Tibial nerve (tissue), 4 donors: ENCODE measurements around the gene ASB3. TPM values are rescaled to one million over a fixed set of nuclear protein-coding genes. Genes with fewer than 3 reads are reported as not detected.
"Not testable (repeated sequence)": the region's sequence is repeated elsewhere in the genome, so short reads cannot be mapped to it uniquely, and the experiment has no call there.

ENCODE experiments used
- DNase-seq, 2 donors: peaks; one replicate each; pipeline ENCODE4 v3.0.0-alpha.2; 2019; ENCODE audit warnings: low spot score in 2 of 2
- H3K27ac ChIP-seq, 4 donors: fragments of 200-600 bp; sonication (generic) in 3 of 4; one replicate each; pipeline ENCODE4 v1.5.1; 2017 to 2019; ENCODE audit warnings: mild to moderate bottlenecking in 1 of 4
- H3K27me3 ChIP-seq, 2 donors: fragments of 200-600 bp; sonication (generic) in 1 of 2; one replicate each; pipeline versions ENCODE4 v1.5.1 to v1.6.0; 2017 to 2019
- H3K36me3 ChIP-seq, 3 donors: fragments of 200-600 bp; sonication (generic); one replicate each; pipeline ENCODE4 v1.5.1; 2018 to 2019
- H3K4me1 ChIP-seq, 4 donors: fragments of 200-600 bp; sonication (generic) in 3 of 4; one replicate each; pipeline ENCODE4 v1.5.1; 2017 to 2019
- H3K4me3 ChIP-seq, 4 donors: fragments of 200-600 bp; sonication (generic) in 3 of 4; one replicate each; pipeline ENCODE4 v1.5.1; 2017 to 2019; ENCODE audit warnings: mild to moderate bottlenecking in 1 of 4, moderate library complexity in 1 of 4
- H3K9me3 ChIP-seq, 4 donors: fragments of 200-600 bp; sonication (generic) in 3 of 4; one replicate each; pipeline ENCODE4 v1.5.1; 2017 to 2019
- CTCF ChIP-seq, 5 experiments: fragments of 200-600 bp in 3 of 5; fragments of 450-650 bp in 2 of 5; sonication (generic) in 3 of 5; IDR thresholded peaks; one replicate each; pipeline ENCODE4 v1.5.1; 2016 to 2019; ENCODE audit warnings: antibody characterized with exemption in 5 of 5, mild to moderate bottlenecking in 3 of 5, moderate library complexity in 2 of 5
- EP300 ChIP-seq, 2 donors: sonication (generic); formaldehyde crosslinking; IDR thresholded peaks; one replicate each; pipeline ENCODE4 v1.6.1; 2017; ENCODE audit warnings: antibody characterized with exemption in 2 of 2, mild to moderate bottlenecking in 1 of 2
- POLR2A ChIP-seq, 2 donors: fragments of 450-650 bp; IDR thresholded peaks; one replicate each; pipeline ENCODE4 v1.6.1; 2017; ENCODE audit warnings: antibody characterized with exemption in 2 of 2, mild to moderate bottlenecking in 2 of 2, moderate library complexity in 2 of 2
- WGBS, 2 donors: methylation state at CpG; one replicate each; pipeline ENCODE4 v1.1.5; 2018; 5-methylcytosine and 5-hydroxymethylcytosine counted together
- total RNA-seq, 4 donors: library from RNA; depleted of rRNA; stranded (reverse); fragments of >200 nt; gene quantifications; one replicate each; pipeline ENCODE4 v1.1.0, GENCODE V29; 2016

The ASB3 gene
- total RNA-seq, 4 donors from 2014 or later: 16.8 to 24.7 (median 17.3) TPM

GRCh38 chr2:53694096-53694771, 92.5 kb downstream of the ASB3 start:
- 53 to 55% methylated on average over 3 of the region's 3 CpGs for WGBS, 2 donors
- no peak for DNase-seq
- TF ChIP-seq EP300 (IDR thresholded peaks at IDR 0.05) (no peak), POLR2A (IDR thresholded peaks at IDR 0.05) (no peak), CTCF (IDR thresholded peaks at IDR 0.05) (no peak)
- Histone ChIP-seq H3K4me3 (no peak overlapping the region), H3K9me3 (no peaks in the 10 kb centered on the region), H3K27me3 (no peaks in the 10 kb centered on the region), H3K27ac (no peak overlapping the region), H3K36me3 (peaks cover 0 to 29% (median 0%) of the 10 kb centered on the region in 3 donors), H3K4me1 (no peaks in the 10 kb centered on the region)

GRCh38 chr2:53690876-53691275, 95.9 kb downstream of the ASB3 start:
- H3K27me3 ChIP-seq: no peaks in the 10 kb centered on the region
- DNase-seq: no peak
- TF ChIP-seq POLR2A (IDR thresholded peaks at IDR 0.05) (no peak), EP300 (IDR thresholded peaks at IDR 0.05) (no peak), CTCF (IDR thresholded peaks at IDR 0.05) (no peak)
- no peak overlapping the region for H3K4me3 ChIP-seq
- 92 to 95% methylated on average over 2 of the region's 2 CpGs for WGBS, 2 donors
- no peaks in the 10 kb centered on the region for H3K4me1 ChIP-seq
- peaks cover 0 to 22% (median 4%) of the 10 kb centered on the region in 3 donors for H3K36me3 ChIP-seq
- H3K27ac ChIP-seq: no peak overlapping the region
- no peaks in the 10 kb centered on the region for H3K9me3 ChIP-seq

- 60 to 64% methylated on average over 2 of the region's 2 CpGs for WGBS, 2 donors
- Histone ChIP-seq H3K27me3 (no peaks in the 10 kb centered on the region), H3K4me3 (no peak overlapping the region), H3K36me3 (peaks cover 0 to 23% (median 0%) of the 10 kb centered on the region in 3 donors), H3K4me1 (no peaks in the 10 kb centered on the region), H3K9me3 (peaks cover 0 to 5% (median 0%) of the 10 kb centered on the region in 4 donors), H3K27ac (no peak overlapping the region)
- TF ChIP-seq CTCF (IDR thresholded peaks at IDR 0.05) (no peak), POLR2A (IDR thresholded peaks at IDR 0.05) (no peak), EP300 (IDR thresholded peaks at IDR 0.05) (no peak)
- no peak for DNase-seq
Observed at GRCh38 chr2:53672881-53673522, 113.8 kb downstream of the ASB3 start.

- TF ChIP-seq EP300 (IDR thresholded peaks at IDR 0.05): no peak
- Histone ChIP-seq H3K36me3 (peaks cover 0 to 17% (median 0%) of the 10 kb centered on the region in 3 donors), H3K27me3 (no peaks in the 10 kb centered on the region), H3K4me1 (no peaks in the 10 kb centered on the region), H3K4me3 (no peak overlapping the region), H3K9me3 (peaks cover 0 to 5% (median 0%) of the 10 kb centered on the region in 4 donors), H3K27ac (no peak overlapping the region)
- 39 to 46% methylated on average over 6 of the region's 6 CpGs for WGBS, 2 donors
- no peak for DNase-seq
Observed at GRCh38 chr2:53670331-53670730, 116.4 kb downstream of the ASB3 start.

GRCh38 chr2:53668624-53669026, 118.1 kb downstream of the ASB3 start:
- H3K9me3 ChIP-seq: peaks cover 0 to 11% (median 0%) of the 10 kb centered on the region in 4 donors
- WGBS, 2 donors: 87% methylated on average over 3 of the region's 3 CpGs
- TF ChIP-seq POLR2A (IDR thresholded peaks at IDR 0.05) (no peak), EP300 (IDR thresholded peaks at IDR 0.05) (no peak), CTCF (IDR thresholded peaks at IDR 0.05) (no peak)
- H3K27ac ChIP-seq: no peak overlapping the region
- no peaks in the 10 kb centered on the region for H3K27me3 ChIP-seq
- no peak for DNase-seq
- no peaks in the 10 kb centered on the region for H3K4me1 ChIP-seq
- H3K4me3 ChIP-seq: no peak overlapping the region
- H3K36me3 ChIP-seq: peaks cover 0 to 28% (median 0%) of the 10 kb centered on the region in 3 donors

- H3K27me3 ChIP-seq, DNase-seq, H3K27ac ChIP-seq, H3K4me1 ChIP-seq, H3K4me3 ChIP-seq: not testable (repeated sequence)
- H3K9me3 ChIP-seq: peaks cover 0 to 21% (median 0%) of the 10 kb centered on the region in 4 donors
- peaks cover 0 to 40% (median 0%) of the 10 kb centered on the region in 3 donors for H3K36me3 ChIP-seq
- 90 to 98% methylated on average over 5 of the region's 5 CpGs for WGBS, 2 donors
Observed at GRCh38 chr2:53667130-53667529, 119.6 kb downstream of the ASB3 start.
